H1 (cell line): Measurements from ENCODE around the gene CNGB1. TPM values are rescaled to one million over a fixed set of nuclear protein-coding genes. Genes with fewer than 3 reads are reported as not detected.

Experiments
- CTCF ChIA-PET: fragments of 300-600 bp; sonication (Branson Sonifier 250); formaldehyde crosslinking; loops from one replicate; lab custom pipeline; 2021; ENCODE audit not compliant: partially characterized antibody; lab: Charles Lee
- POLR2A ChIA-PET: fragments of 300-600 bp; sonication (Branson Sonifier 250); formaldehyde crosslinking; loops from one replicate; lab custom pipeline; 2021; ENCODE audit warnings: inconsistent platforms; ENCODE audit not compliant: partially characterized antibody; lab: Charles Lee
- DNase-seq, 2 experiments: peaks; one replicate each; pipeline versions ENCODE4 v3.0.0 to v3.0.0-alpha.2; 2010 to 2022; ENCODE audit warnings: low spot score in 2 of 2, low read depth in 1 of 2, mixed read lengths in 1 of 2
- FAIRE-seq: peaks from 2 replicates; lab custom pipeline; 2011; peaks lifted over from hg19 to GRCh38; lab: Jason Lieb, UNC
- H2AFZ ChIP-seq: 2 replicates; pipeline ENCODE4 v1.8.1; 2012; ENCODE audit warnings: low read length, inconsistent platforms
- H2AK5ac ChIP-seq: 2 replicates; pipeline ENCODE4 v1.6.1; 2013; ENCODE audit warnings: low read depth, low read length
- H2BK120ac ChIP-seq: replicated peaks from 2 replicates; pipeline ENCODE3; 2013; ENCODE audit warnings: low read depth, low read length, inconsistent platforms
- H2BK12ac ChIP-seq: 2 replicates; pipeline ENCODE4 v1.6.1; 2013; ENCODE audit warnings: low read depth, low read length
- H2BK15ac ChIP-seq: 2 replicates; pipeline ENCODE4 v1.6.1; 2013; ENCODE audit warnings: low read length
- H2BK20ac ChIP-seq: 2 replicates; pipeline ENCODE4 v1.6.1; 2013; ENCODE audit warnings: low read length
- H2BK5ac ChIP-seq: 2 replicates; pipeline ENCODE4 v1.6.1; 2013; ENCODE audit warnings: low read depth, low read length
- H3K14ac ChIP-seq: 2 replicates; pipeline ENCODE4 v1.6.1; 2013; ENCODE audit warnings: inconsistent platforms; ENCODE audit not compliant: insufficient read length
- H3K18ac ChIP-seq: 2 replicates; pipeline ENCODE4 v1.6.1; 2013; ENCODE audit warnings: low read length; ENCODE audit errors: extremely low read depth
- H3K23ac ChIP-seq: 2 replicates; pipeline ENCODE4 v1.6.1; 2013; ENCODE audit warnings: inconsistent platforms; ENCODE audit not compliant: insufficient read length
- H3K23me2 ChIP-seq: 2 replicates; pipeline ENCODE4 v1.6.1; 2013; ENCODE audit warnings: low read depth, low read length
- H3K27ac ChIP-seq: 2 replicates; pipeline ENCODE4 v1.6.1; 2011; ENCODE audit warnings: low read depth, low read length, inconsistent platforms
- H3K27me3 ChIP-seq, 4 experiments: replicated peaks in 1 of 4; 1 replicate in 1 of 4; 2 replicates in 3 of 4; pipeline versions ENCODE4 v1.6.1 to v1.8.1; 2011 to 2013; ENCODE audit warnings: low read length in 3 of 4, mild to moderate bottlenecking in 3 of 4, inconsistent platforms in 2 of 4, mixed read lengths in 2 of 4, moderate library complexity in 1 of 4; ENCODE audit not compliant: control insufficient read depth in 3 of 4, insufficient read depth in 3 of 4; ENCODE audit errors: extremely low read depth in 1 of 4
- H3K36me3 ChIP-seq, 4 experiments: 2 replicates each; pipeline versions ENCODE4 v1.6.1 to v1.8.1; 2011 to 2013; ENCODE audit warnings: mild to moderate bottlenecking in 4 of 4, low read length in 3 of 4, moderate library complexity in 2 of 4, control low read depth in 1 of 4, inconsistent platforms in 1 of 4; ENCODE audit not compliant: insufficient read depth in 4 of 4, control insufficient read depth in 2 of 4
- H3K4ac ChIP-seq: replicated peaks from 2 replicates; pipeline ENCODE3; 2013; ENCODE audit warnings: low read length, low read depth, mixed read lengths, inconsistent platforms; ENCODE audit not compliant: insufficient read length
- H3K4me1 ChIP-seq, 4 experiments: replicated peaks in 1 of 4; 1 replicate in 1 of 4; 2 replicates in 3 of 4; pipeline versions ENCODE4 v1.6.1 to v1.8.1; 2011 to 2013; ENCODE audit warnings: low read length in 3 of 4, inconsistent platforms in 2 of 4, mixed read lengths in 1 of 4; ENCODE audit not compliant: insufficient read depth in 4 of 4, control insufficient read depth in 3 of 4
- H3K4me2 ChIP-seq, 2 experiments: 2 replicates each; pipeline versions ENCODE4 v1.6.1 to v1.8.1; 2011 to 2013; ENCODE audit warnings: low read depth in 2 of 2, low read length in 2 of 2, control low read depth in 1 of 2, inconsistent platforms in 1 of 2, mild to moderate bottlenecking in 1 of 2; ENCODE audit not compliant: insufficient read depth in 1 of 2
- H3K4me3 ChIP-seq, 4 experiments: fragments of 200-600, 300-600 bp in 1 of 4; sonication (generic), shearing (Covaris generic), sonication (Bioruptor Twin) in 1 of 4; 2 replicates each; pipeline versions ENCODE4 v1.5.1 to v1.8.1; 2011 to 2016; ENCODE audit warnings: low read length in 4 of 4, low read depth in 3 of 4, control low read depth in 2 of 4, inconsistent platforms in 2 of 4, mild to moderate bottlenecking in 2 of 4, mixed read lengths in 1 of 4, moderate library complexity in 1 of 4; ENCODE audit not compliant: insufficient read depth in 2 of 4; ENCODE audit errors: extremely low read depth in 1 of 4
- H3K56ac ChIP-seq: replicated peaks from 2 replicates; pipeline ENCODE3; 2013; ENCODE audit warnings: low read depth, mild to moderate bottlenecking, mixed read lengths, low read length, inconsistent platforms; ENCODE audit not compliant: insufficient read length
- H3K79me1 ChIP-seq: 2 replicates; pipeline ENCODE4 v1.6.1; 2013; ENCODE audit warnings: low read depth, low read length, control low read depth
- H3K79me2 ChIP-seq, 2 experiments: 2 replicates each; pipeline versions ENCODE4 v1.6.1 to v1.8.1; 2012 to 2013; ENCODE audit warnings: low read length in 2 of 2, mild to moderate bottlenecking in 2 of 2, inconsistent platforms in 1 of 2; ENCODE audit not compliant: insufficient read depth in 2 of 2, control insufficient read depth in 1 of 2
- H3K9ac ChIP-seq, 4 experiments: replicated peaks in 1 of 4; 1 replicate in 1 of 4; 2 replicates in 3 of 4; pipeline versions ENCODE4 v1.6.1 to v1.8.1; 2011 to 2013; ENCODE audit warnings: low read depth in 3 of 4, low read length in 3 of 4, control low read depth in 2 of 4, mild to moderate bottlenecking in 2 of 4, moderate library complexity in 2 of 4, inconsistent platforms in 1 of 4; ENCODE audit errors: extremely low read depth in 1 of 4
- H3K9me3 ChIP-seq, 2 experiments: 2 replicates each; pipeline versions ENCODE4 v1.6.1 to v1.8.1; 2012 to 2013; ENCODE audit warnings: mild to moderate bottlenecking in 2 of 2, moderate library complexity in 2 of 2, control low read depth in 1 of 2, inconsistent platforms in 1 of 2, low read depth in 1 of 2, low read length in 1 of 2, mixed read lengths in 1 of 2; ENCODE audit not compliant: insufficient read depth in 2 of 2
- H4K20me1 ChIP-seq, 2 experiments: replicated peaks in 1 of 2; 2 replicates each; pipeline versions ENCODE3 to v1.8.1; 2011 to 2013; ENCODE audit warnings: inconsistent platforms in 2 of 2, low read length in 2 of 2, mild to moderate bottlenecking in 1 of 2; ENCODE audit not compliant: insufficient read depth in 2 of 2, control insufficient read depth in 1 of 2
- H4K5ac ChIP-seq: 2 replicates; pipeline ENCODE4 v1.6.1; 2013; ENCODE audit warnings: low read length, low read depth, mixed read lengths, inconsistent platforms; ENCODE audit not compliant: insufficient read length
- H4K8ac ChIP-seq: 2 replicates; pipeline ENCODE4 v1.8.0; 2013; ENCODE audit warnings: mild to moderate bottlenecking, moderate library complexity, low read length, inconsistent platforms; ENCODE audit not compliant: insufficient read depth; ENCODE audit errors: extremely low read depth
- H4K91ac ChIP-seq: replicated peaks from 2 replicates; pipeline ENCODE3; 2013; ENCODE audit warnings: low read length, mixed read lengths, inconsistent platforms; ENCODE audit not compliant: insufficient read length
- ATF2 ChIP-seq: IDR thresholded peaks from 2 replicates; pipeline ENCODE4 v1.6.1; 2012; ENCODE audit warnings: low read length, inconsistent platforms
- CHD1 ChIP-seq: IDR thresholded peaks from 2 replicates; pipeline ENCODE4 v1.6.1; 2012; ENCODE audit warnings: low read depth, low read length, improper control_type of control experiment
- CTCF ChIP-seq, 3 experiments: IDR thresholded peaks; 1 replicate in 2 of 3; 2 replicates in 1 of 3; pipeline versions ENCODE4 v1.5.1 to v1.6.1; 2011; ENCODE audit warnings: low read length in 3 of 3, mild to moderate bottlenecking in 3 of 3, inconsistent platforms in 2 of 3, low read depth in 1 of 3, moderate library complexity in 1 of 3; ENCODE audit not compliant: insufficient read depth in 1 of 3; ENCODE audit errors: control extremely low read depth in 1 of 3
- FOSL1 ChIP-seq: IDR thresholded peaks from 2 replicates; pipeline ENCODE4 v1.6.1; 2011; ENCODE audit warnings: mild to moderate bottlenecking, low read depth, low read length, moderate library complexity; ENCODE audit not compliant: insufficient read depth
- JUN ChIP-seq: IDR thresholded peaks from 2 replicates; pipeline ENCODE4 v1.6.1; 2011; ENCODE audit warnings: low read depth, mild to moderate bottlenecking, improper control_type of control experiment, low read length
- KDM4A ChIP-seq: IDR thresholded peaks from one replicate; pipeline ENCODE4 v1.7.1; 2012; ENCODE audit warnings: low read depth, mild to moderate bottlenecking, moderate library complexity, low read length, inconsistent platforms; ENCODE audit not compliant: severe bottlenecking
- SIRT6 ChIP-seq: IDR thresholded peaks from one replicate; pipeline ENCODE4 v1.7.1; 2012; ENCODE audit warnings: low read length, inconsistent platforms
- SP1 ChIP-seq: IDR thresholded peaks from 2 replicates; pipeline ENCODE4 v1.6.1; 2011; ENCODE audit warnings: low read depth, low read length
- USF2 ChIP-seq: IDR thresholded peaks from 2 replicates; pipeline ENCODE4 v1.6.1; 2011; ENCODE audit warnings: low read length, improper control_type of control experiment
- WGBS, 2 experiments: shearing (Covaris generic) in 1 of 2; methylation state at CpG; one replicate each; pipeline versions ENCODE4 v1.1.6 to v1.1.7; 2013 to 2015; ENCODE audit warnings: low lambda C conversion rate in 2 of 2, mixed read lengths in 2 of 2, inconsistent platforms in 1 of 2, low coverage in 1 of 2, missing lambda C conversion rate in 1 of 2; ENCODE audit not compliant: insufficient replicate concordance in 2 of 2, insufficient coverage in 1 of 2, insufficient read length in 1 of 2; ENCODE audit errors: extremely low coverage in 1 of 2, missing lambda C conversion rate in 1 of 2; 5-methylcytosine and 5-hydroxymethylcytosine counted together
- polyA plus RNA-seq, 7 experiments: library from polyadenylated mRNA; depleted of rRNA in 3 of 7; stranded (reverse) in 5 of 7; unstranded in 2 of 7; fragments of >200 nt in 5 of 7; fragments of 200-250 nt in 2 of 7; gene quantifications; 1 replicate in 5 of 7; 2 replicates in 1 of 7; 4 replicates in 1 of 7; pipeline versions ENCODE4 v1.2.1 to v1.2.3, GENCODE V29; 2011 to 2013; ENCODE audit warnings: missing spikeins in 2 of 7, mixed read lengths in 2 of 7
- total RNA-seq: library from RNA; stranded (reverse); fragmentation: NEBNext Ultra II Directional; extraction: Animal tissue kit (Norgen Biotek cat#: 25700); gene quantifications from 2 replicates; pipeline ENCODE4 v1.2.1, GENCODE V29; 2021

CNGB1 gene
- total and polyA plus RNA-seq, 2 of the 8 experiments (the other 6 are each of a cell fraction or from before 2014, with no cell fraction given): not detected

GRCh38 chr16:57962756-57963155 is 8.2 kb downstream of the CNGB1 start:
- Histone ChIP-seq H4K5ac (no peak overlapping the region), H4K20me1 (no peaks in the 10 kb centered on the region), H3K27me3 (no peaks in the 10 kb centered on the region), H3K27ac (no peak overlapping the region), H3K56ac (no peak overlapping the region), H2BK5ac (no peak overlapping the region), H3K4me3 (no peak overlapping the region), H2AFZ (no peak overlapping the region), H3K9ac (no peak overlapping the region), H2BK120ac (no peak overlapping the region), H3K23ac (no peak overlapping the region), H3K4me1 (peaks cover 0 to 7% (median 5%) of the 10 kb centered on the region in 4 experiments; a peak in 6 of 7 replicates), H3K4ac (no peak overlapping the region), H2BK12ac (no peak overlapping the region), H4K91ac (no peak overlapping the region), H3K79me1 (no peaks in the 10 kb centered on the region), H3K23me2 (no peaks in the 10 kb centered on the region), H3K79me2 (no peaks in the 10 kb centered on the region), H4K8ac (no peak overlapping the region), H2BK20ac (no peak overlapping the region), H2AK5ac (no peak overlapping the region), H3K4me2 (no peak overlapping the region), H3K14ac (no peak overlapping the region), H3K18ac (no peak overlapping the region), H3K36me3 (no peaks in the 10 kb centered on the region), H2BK15ac (no peak overlapping the region), H3K9me3 (no peaks in the 10 kb centered on the region)
- DNase-seq (no peak), FAIRE-seq (no peak)
- ChIA-PET POLR2A (interaction anchor here (3.1 kb wide), 1 partner anchor 10 kb away, joined by 10 read pairs; the partner anchor contains the start of gene CNGB1), CTCF (interaction anchor here (0.7 to 3.2 kb wide), 10 partner anchors 9 to 187 kb away, joined by 3 to 15 read pairs (median 4); partner anchors contain the start of gene USB1)
- 77% methylated on average over 9 of the region's 9 CpGs; no CpG with 5 or more reads in 1 of the 2 experiments for WGBS, 2 experiments
- no peak for TF ChIP-seq SIRT6
- no peak for TF ChIP-seq CHD1
- TF ChIP-seq USF2: no peak
- TF ChIP-seq KDM4A: no peak
- TF ChIP-seq JUN: no peak
- TF ChIP-seq ATF2: no peak
- TF ChIP-seq CTCF (IDR thresholded peaks at IDR 0.05; ENCODE audit: control extremely low read depth in 1 of 3, insufficient read depth in 1 of 3, low read depth in 1 of 3, low read length in 3 of 3): no peak
- TF ChIP-seq FOSL1: no peak
- TF ChIP-seq SP1: no peak
